Measurements from ENCODE around the gene PAK2.
A peak's percentile ranks its signal among the peaks of the same experiment; 100 is the strongest.
"Not testable (repeated sequence)": the region's sequence is repeated elsewhere in the genome, so short reads cannot be mapped to it uniquely, and the experiment has no call there.

PAK2 gene

DNA sequence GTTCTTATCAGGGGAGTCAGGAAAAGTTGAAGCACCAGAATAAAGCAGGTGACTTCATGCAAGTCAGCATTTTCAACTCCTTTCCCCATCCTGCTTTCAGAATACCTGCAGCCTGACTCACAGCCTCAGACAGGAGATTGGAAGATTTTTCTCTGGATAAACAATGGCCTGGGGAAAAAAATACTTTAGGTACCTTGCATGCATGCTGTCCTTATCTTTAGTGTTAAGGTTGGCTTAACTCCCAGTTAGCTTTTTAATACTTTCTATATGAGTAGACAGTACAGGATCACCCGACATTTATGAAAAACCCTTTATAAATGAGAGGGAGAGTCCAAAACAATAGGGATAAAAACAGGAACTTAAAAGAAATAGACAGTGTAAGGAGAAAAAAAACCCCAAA lies 53.6 kb downstream of the PAK2 start:
- H3K36me3 ChIP-seq (ENCODE audit: insufficient read depth, low read depth, low read length): peaks cover 40% of the 10 kb centered on the region
- H3K9me3 ChIP-seq (ENCODE audit: insufficient read depth, low read depth, low read length): peaks cover 15% of the 10 kb centered on the region
- H3K4me3 ChIP-seq (ENCODE audit: low read length): no peak overlapping the region
- H3K27me3 ChIP-seq (ENCODE audit: insufficient read depth, low read length): no peaks in the 10 kb centered on the region
- peaks cover 13% of the 10 kb centered on the region for H3K4me1 ChIP-seq (ENCODE audit: insufficient read depth, low read length)
- H3K9ac ChIP-seq (ENCODE audit: low read depth, low read length): 0 out of 2 replicates have a peak overlapping the region, but pooled peaks have one; percentile 39
- H3K27ac ChIP-seq (ENCODE audit: low read length): no peak overlapping the region

DNA sequence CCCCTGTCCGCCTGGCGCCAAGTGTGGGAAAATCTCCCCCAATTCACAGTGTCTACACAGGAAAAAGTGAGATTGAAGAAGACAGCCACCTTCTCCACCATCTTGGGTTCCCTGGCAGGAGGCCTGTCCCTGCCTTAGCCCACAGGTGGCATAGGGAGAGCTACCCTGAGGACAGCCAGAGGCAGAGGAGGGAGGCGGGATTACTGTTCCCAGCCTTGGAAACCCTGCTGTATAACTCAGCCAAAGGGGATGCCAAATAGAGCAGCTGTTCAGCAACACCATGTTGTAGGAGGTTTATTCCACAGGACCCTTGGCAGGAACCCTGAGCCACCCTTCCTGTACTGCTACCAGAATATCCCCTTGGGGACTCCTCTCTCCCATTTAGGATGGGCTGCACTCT lies 54.8 kb downstream of the PAK2 start:
- no peaks in the 10 kb centered on the region for H3K27me3 ChIP-seq (ENCODE audit: insufficient read depth, low read length)
- peaks cover 9% of the 10 kb centered on the region for H3K4me1 ChIP-seq (ENCODE audit: insufficient read depth, low read length)
- H3K36me3 ChIP-seq (ENCODE audit: insufficient read depth, low read depth, low read length): peaks cover 41% of the 10 kb centered on the region
- H3K4me3 ChIP-seq (ENCODE audit: low read length): no peak overlapping the region
- H3K27ac ChIP-seq (ENCODE audit: low read length): no peak overlapping the region
- H3K9me3 ChIP-seq (ENCODE audit: insufficient read depth, low read depth, low read length): peaks cover 15% of the 10 kb centered on the region
- no peak overlapping the region for H3K9ac ChIP-seq (ENCODE audit: low read depth, low read length)

DNA sequence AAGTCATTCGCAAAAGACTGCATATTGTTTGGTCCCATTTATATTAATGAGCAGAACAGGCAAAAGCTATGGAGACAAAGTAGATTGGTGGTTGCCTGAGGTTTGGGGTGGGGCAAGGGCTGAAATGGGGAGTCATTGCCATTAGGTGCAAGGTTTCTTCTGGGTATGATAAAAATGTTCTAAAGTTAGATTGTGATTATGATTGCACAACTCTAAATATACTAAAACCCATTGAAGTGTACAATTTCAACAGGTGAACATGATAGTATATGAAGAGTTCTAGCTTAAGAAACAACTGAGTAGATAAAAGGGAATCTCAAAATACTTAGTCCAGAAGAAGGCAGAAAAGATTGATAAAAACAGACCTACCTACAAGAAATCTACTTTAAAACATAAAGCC lies 56.7 kb downstream of the PAK2 start:
- no peak overlapping the region for H3K4me3 ChIP-seq (ENCODE audit: low read length)
- peaks cover 27% of the 10 kb centered on the region for H3K36me3 ChIP-seq (ENCODE audit: insufficient read depth, low read depth, low read length)
- H3K9me3 ChIP-seq (ENCODE audit: insufficient read depth, low read depth, low read length): no peaks in the 10 kb centered on the region
- peaks cover 9% of the 10 kb centered on the region for H3K4me1 ChIP-seq (ENCODE audit: insufficient read depth, low read length)
- H3K9ac ChIP-seq (ENCODE audit: low read depth, low read length): no peak overlapping the region
- no peak overlapping the region for H3K27ac ChIP-seq (ENCODE audit: low read length)
- H3K27me3 ChIP-seq (ENCODE audit: insufficient read depth, low read length): no peaks in the 10 kb centered on the region

DNA sequence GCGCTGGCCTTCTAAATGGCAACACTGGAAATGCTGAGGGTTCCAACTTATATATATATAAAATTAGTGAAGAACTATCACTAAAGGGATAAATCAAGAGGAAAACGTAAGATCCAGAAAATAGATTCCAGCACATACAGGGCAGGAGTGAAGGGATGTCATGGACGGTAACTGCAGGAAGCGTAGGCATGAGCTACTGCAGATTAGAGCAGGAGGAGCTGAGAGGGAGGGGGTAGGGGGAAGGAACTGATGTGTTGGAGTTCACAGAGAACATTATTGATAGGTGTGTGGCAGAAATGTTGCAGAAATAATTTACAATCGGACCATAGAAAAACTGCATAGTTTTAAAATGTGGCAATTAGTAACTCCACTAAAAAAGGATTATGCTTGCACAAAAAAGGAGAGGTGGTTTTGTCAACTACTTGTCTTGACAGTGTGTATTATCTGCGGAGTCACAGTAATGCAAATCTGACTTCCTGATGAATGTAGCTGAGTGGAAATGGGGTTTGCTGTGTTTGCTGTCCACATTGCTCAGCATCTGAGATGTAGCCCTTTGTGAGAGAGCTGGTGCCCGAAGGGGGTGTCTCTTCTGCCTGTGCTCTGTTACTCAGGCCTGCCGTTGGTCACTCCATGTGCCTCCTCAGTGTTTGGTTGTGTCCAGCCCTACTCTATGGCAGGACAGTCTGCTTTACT lies 61.2 kb downstream of the PAK2 start:
- Histone ChIP-seq H3K27me3 (ENCODE audit: insufficient read depth, low read length) (no peaks in the 10 kb centered on the region), H3K4me3 (ENCODE audit: low read length) (no peak overlapping the region), H3K9me3 (ENCODE audit: insufficient read depth, low read depth, low read length) (no peaks in the 10 kb centered on the region), H3K36me3 (ENCODE audit: insufficient read depth, low read depth, low read length) (peaks cover 38% of the 10 kb centered on the region), H3K4me1 (ENCODE audit: insufficient read depth, low read length) (no peaks in the 10 kb centered on the region), H3K27ac (ENCODE audit: low read length) (no peak overlapping the region), H3K9ac (ENCODE audit: low read depth, low read length) (no peak overlapping the region)

DNA sequence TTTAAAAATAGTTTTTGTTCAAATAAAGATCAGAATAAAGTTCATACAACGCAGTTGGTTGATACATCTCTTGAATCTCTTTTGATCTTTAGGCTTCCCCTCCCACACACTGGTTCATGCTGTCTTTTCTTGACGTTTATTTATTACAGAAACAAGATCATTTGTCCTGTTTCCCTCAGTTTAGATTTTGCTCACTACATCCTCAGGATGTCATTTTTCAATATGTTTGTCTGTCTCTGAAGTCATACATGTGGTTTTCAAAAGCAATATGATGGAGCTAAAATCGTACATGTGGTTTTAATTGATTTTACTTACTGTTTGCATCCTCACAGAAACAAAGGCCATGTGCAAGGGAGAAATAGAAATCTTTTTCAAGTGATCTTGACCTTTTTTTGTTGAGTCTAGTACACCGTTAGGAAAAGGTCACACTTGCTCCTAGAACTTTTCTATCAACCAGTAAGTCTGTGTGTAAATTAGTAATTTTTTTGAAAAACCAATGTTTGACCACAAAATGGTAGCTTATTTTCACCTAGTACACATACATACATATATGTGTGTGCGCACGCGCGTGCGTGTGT lies 64.3 kb downstream of the PAK2 start:
- Histone ChIP-seq H3K27me3 (ENCODE audit: insufficient read depth, low read length) (no peaks in the 10 kb centered on the region), H3K4me1 (ENCODE audit: insufficient read depth, low read length) (no peaks in the 10 kb centered on the region), H3K36me3 (ENCODE audit: insufficient read depth, low read depth, low read length) (peaks cover 60% of the 10 kb centered on the region), H3K27ac (ENCODE audit: low read length) (no peak overlapping the region), H3K9me3 (ENCODE audit: insufficient read depth, low read depth, low read length) (no peaks in the 10 kb centered on the region), H3K4me3 (ENCODE audit: low read length) (no peak overlapping the region), H3K9ac (ENCODE audit: low read depth, low read length) (no peak overlapping the region)

DNA sequence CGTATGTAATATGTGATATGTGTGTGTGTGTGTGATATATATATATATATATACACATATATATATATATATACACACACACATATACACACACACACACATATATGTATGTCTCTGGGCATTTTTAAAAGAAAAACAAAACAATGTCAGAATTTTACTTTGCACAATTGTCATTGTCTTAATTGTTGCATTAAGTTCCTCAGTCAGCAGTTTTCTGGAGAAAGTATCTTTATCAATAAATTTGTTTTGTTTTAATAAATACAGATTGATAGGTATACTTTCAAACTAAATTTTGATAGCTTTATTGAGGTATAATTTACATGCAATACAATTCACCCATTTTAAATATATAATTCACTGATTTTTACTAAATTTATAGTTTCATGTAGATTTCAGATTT lies 65.1 kb downstream of the PAK2 start:
- no peaks in the 10 kb centered on the region for H3K4me1 ChIP-seq (ENCODE audit: insufficient read depth, low read length)
- H3K4me3 ChIP-seq (ENCODE audit: low read length): no peak overlapping the region
- no peaks in the 10 kb centered on the region for H3K27me3 ChIP-seq (ENCODE audit: insufficient read depth, low read length)
- H3K27ac ChIP-seq (ENCODE audit: low read length): no peak overlapping the region
- H3K36me3 ChIP-seq (ENCODE audit: insufficient read depth, low read depth, low read length): peaks cover 59% of the 10 kb centered on the region
- H3K9ac ChIP-seq (ENCODE audit: low read depth, low read length): no peak overlapping the region
- H3K9me3 ChIP-seq (ENCODE audit: insufficient read depth, low read depth, low read length): no peaks in the 10 kb centered on the region

DNA sequence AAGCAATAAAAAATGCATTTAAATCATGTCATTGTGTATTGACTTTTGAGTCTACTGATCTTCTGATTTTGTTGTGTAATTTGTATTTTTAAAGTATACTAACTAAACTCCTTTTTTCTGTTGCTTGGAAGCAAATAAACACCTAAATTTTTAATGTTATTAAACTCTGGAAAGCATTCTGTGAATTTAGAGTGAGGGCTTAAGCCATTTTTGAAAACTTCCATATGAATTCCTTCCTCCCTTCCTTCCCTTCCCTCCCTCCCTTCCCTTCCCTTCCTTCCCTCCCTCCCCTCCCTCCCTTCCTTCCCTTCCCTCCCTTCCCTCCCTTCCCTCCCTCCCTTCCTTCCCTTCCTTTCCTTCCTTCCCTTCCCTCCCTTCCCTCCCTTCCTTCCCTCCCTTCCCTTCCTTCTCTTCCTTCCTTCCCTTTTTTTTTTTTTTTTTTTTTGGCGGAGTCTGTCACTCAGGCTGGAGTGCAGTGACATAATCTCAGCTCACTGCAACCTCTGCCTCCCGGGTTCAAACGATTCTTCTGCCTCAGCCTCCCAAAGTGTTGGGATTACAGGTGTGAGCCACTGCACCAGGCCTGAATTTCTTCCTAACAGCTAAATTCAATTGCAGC lies 71.4 kb downstream of the PAK2 start:
- Histone ChIP-seq H3K27ac (ENCODE audit: low read length) (no peak overlapping the region), H3K9me3 (ENCODE audit: insufficient read depth, low read depth, low read length) (no peaks in the 10 kb centered on the region), H3K4me3 (ENCODE audit: low read length) (no peak overlapping the region), H3K4me1 (ENCODE audit: insufficient read depth, low read length) (no peaks in the 10 kb centered on the region), H3K27me3 (ENCODE audit: insufficient read depth, low read length) (no peaks in the 10 kb centered on the region), H3K36me3 (ENCODE audit: insufficient read depth, low read depth, low read length) (peaks cover 78% of the 10 kb centered on the region), H3K9ac (ENCODE audit: low read depth, low read length) (no peak overlapping the region)

DNA sequence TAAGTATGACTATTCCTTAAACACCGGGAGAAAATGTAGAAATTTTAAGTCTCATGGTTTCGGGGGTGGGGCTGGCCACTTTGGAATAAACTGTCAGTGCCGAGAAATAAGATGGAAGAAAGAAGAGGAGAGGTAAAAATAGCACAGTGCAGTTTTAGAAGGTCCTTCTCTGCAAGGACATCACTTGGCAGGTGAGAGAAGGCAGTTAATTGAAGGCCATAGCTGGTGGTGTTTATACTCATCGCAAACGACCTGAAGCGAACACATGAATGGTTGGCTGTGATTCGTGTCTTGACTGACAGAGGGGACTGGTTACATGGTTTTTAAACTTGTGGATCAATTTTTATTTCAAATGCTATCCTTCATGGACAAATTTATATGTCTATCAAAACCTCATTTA lies 73.2 kb downstream of the PAK2 start:
- no peaks in the 10 kb centered on the region for H3K4me1 ChIP-seq (ENCODE audit: insufficient read depth, low read length)
- H3K9ac ChIP-seq (ENCODE audit: low read depth, low read length): no peak overlapping the region
- H3K4me3 ChIP-seq (ENCODE audit: low read length): no peak overlapping the region
- H3K9me3 ChIP-seq (ENCODE audit: insufficient read depth, low read depth, low read length): no peaks in the 10 kb centered on the region
- no peak overlapping the region for H3K27ac ChIP-seq (ENCODE audit: low read length)
- H3K27me3 ChIP-seq (ENCODE audit: insufficient read depth, low read length): no peaks in the 10 kb centered on the region
- H3K36me3 ChIP-seq (ENCODE audit: insufficient read depth, low read depth, low read length): peaks cover 68% of the 10 kb centered on the region

DNA sequence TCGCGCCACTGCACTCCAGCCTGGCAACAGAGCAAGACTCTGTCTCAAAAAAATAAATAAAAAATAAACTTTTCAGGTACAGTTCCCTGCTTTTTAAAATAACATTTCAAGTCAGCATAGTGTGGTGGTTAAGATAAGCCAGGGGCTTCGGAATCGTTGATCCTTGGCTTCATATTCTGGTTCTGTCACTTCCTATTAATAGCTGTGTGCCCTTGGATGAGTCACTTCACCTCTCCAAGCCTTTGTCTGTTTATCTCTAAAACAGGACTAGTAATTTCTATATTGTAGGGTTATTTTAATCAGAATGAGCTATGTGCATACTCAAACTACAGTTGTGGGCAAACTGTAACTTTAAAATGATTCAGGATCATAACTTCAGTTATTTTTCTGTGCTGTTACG lies 74.2 kb downstream of the PAK2 start:
- Histone ChIP-seq H3K9me3 (ENCODE audit: insufficient read depth, low read depth, low read length) (no peaks in the 10 kb centered on the region), H3K4me1 (ENCODE audit: insufficient read depth, low read length) (no peaks in the 10 kb centered on the region), H3K4me3 (ENCODE audit: low read length) (no peak overlapping the region), H3K9ac (ENCODE audit: low read depth, low read length) (no peak overlapping the region), H3K27me3 (ENCODE audit: insufficient read depth, low read length) (no peaks in the 10 kb centered on the region), H3K27ac (ENCODE audit: low read length) (no peak overlapping the region), H3K36me3 (ENCODE audit: insufficient read depth, low read depth, low read length) (peaks cover 75% of the 10 kb centered on the region)

DNA sequence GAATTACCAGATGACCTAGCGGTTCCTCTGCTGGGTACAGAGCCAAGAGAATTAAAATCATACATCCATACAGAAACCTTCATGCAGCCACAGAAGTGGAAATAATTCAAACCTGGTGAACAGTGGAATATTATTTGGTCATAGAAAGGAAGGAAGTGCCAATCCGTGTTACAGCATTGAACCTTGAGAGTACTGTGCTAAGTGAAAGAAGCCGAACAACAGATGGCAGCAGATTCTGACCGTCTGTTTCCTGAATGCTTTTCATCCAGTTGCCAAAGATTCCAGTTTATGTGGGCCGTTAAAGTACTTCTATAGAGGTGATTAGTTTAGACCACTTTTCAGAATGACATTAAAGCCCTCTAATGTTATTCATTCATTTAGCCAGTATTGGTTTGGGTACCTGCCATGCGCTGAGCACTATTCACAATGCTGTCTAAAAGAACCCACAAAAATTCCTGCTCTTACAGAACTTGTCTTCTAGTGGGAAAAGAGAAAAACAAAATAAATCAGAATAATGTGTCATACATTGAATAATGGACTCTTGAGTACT lies 82.2 kb downstream of the PAK2 start:
- Histone ChIP-seq H3K9ac (ENCODE audit: low read depth, low read length) (no peak overlapping the region), H3K4me3 (ENCODE audit: low read length) (no peak overlapping the region), H3K36me3 (ENCODE audit: insufficient read depth, low read depth, low read length) (peaks cover 80% of the 10 kb centered on the region), H3K27me3 (ENCODE audit: insufficient read depth, low read length) (no peaks in the 10 kb centered on the region), H3K4me1 (ENCODE audit: insufficient read depth, low read length) (no peaks in the 10 kb centered on the region), H3K9me3 (ENCODE audit: insufficient read depth, low read depth, low read length) (no peaks in the 10 kb centered on the region), H3K27ac (ENCODE audit: low read length) (no peak overlapping the region)

DNA sequence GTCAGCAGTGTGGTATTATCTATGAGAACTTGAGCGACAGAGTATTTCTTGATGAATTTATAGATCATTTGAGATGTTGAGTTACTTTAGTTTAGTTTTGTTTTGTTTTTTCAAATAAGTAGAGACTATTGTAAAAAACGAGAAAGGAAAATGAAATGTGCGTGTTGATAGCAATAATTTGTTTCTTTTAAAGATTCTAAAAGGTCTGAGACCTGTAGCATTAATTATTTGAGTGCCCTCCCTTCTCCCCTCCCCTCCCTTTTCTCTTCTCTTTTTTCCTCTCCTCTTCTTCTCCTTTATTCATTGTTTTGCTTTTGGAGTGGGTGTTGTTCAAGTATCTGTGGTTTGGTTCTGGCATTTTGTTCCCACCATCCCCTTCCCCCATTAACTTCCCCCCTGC lies 90.0 kb downstream of the PAK2 start:
- H3K36me3 ChIP-seq (ENCODE audit: insufficient read depth, low read depth, low read length): peaks cover 60% of the 10 kb centered on the region
- not testable (repeated sequence) for H3K27me3 ChIP-seq (ENCODE audit: insufficient read depth, low read length); H3K27ac ChIP-seq (ENCODE audit: low read length)

DNA sequence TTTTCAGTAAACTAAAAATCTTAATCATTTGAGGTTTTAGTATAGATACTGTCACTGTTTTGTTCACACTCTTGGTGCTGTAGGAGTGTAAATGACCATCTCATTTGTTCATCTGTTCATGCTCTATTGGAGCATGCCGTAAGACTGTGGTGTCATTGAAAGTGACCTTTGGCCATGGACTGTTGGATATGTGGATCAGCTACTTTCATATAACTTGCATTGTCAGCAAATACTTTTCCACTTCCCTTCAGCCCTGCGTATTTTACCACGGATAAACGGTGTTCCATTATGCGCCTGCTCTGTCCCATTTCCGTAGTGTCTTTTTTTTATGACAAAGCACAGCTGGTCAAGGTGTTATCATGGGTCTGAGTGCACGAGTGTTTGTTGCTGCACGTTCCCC lies 95.4 kb downstream of the PAK2 start:
- Histone ChIP-seq H3K9me3 (ENCODE audit: insufficient read depth, low read depth, low read length) (no peaks in the 10 kb centered on the region), H3K36me3 (ENCODE audit: insufficient read depth, low read depth, low read length) (peaks cover 20% of the 10 kb centered on the region), H3K4me3 (ENCODE audit: low read length) (no peak overlapping the region), H3K27ac (ENCODE audit: low read length) (no peak overlapping the region), H3K4me1 (ENCODE audit: insufficient read depth, low read length) (no peaks in the 10 kb centered on the region), H3K9ac (ENCODE audit: low read depth, low read length) (no peak overlapping the region), H3K27me3 (ENCODE audit: insufficient read depth, low read length) (no peaks in the 10 kb centered on the region)

More for the DNA sequence above, 90.0 kb downstream of the PAK2 start:
- not testable (repeated sequence) for H3K9me3 ChIP-seq (ENCODE audit: insufficient read depth, low read depth, low read length); H3K4me1 ChIP-seq (ENCODE audit: insufficient read depth, low read length); H3K4me3 ChIP-seq (ENCODE audit: low read length); H3K9ac ChIP-seq (ENCODE audit: low read depth, low read length)

Data from iPS-20b (cell line).